NCI-H1417 (cell line): ENCODE measurements around the gene SMARCB1.

ENCODE experiments used
- DNase-seq, 3 experiments: peaks; one replicate each; lab custom pipeline; 2025; lab: John Stamatoyannopoulos, UW

The SMARCB1 gene

DNA sequence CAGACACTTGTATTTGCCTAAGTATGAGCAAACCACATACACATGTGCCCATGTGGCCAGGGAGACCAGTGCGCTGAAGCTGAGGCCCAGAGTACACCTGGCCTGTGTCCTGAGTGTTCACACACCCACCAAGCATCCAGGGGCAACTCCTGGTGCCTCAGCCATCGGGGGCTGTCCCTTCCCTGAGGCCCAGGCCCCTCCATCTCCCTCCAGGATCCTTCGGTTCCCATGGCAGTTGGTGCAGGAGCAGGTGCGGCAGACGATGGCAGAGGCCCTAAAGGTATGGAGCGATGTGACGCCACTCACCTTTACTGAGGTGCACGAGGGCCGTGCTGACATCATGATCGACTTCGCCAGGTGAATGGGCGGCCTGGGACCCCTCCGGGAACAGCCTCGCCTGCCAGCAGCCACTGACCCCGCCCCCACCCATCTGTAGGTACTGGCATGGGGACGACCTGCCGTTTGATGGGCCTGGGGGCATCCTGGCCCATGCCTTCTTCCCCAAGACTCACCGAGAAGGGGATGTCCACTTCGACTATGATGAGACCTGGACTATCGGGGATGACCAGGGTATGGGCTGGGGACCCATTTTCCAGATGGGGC lies 6.5 kb upstream of the SMARCB1 start:
- no peak for DNase-seq

DNA sequence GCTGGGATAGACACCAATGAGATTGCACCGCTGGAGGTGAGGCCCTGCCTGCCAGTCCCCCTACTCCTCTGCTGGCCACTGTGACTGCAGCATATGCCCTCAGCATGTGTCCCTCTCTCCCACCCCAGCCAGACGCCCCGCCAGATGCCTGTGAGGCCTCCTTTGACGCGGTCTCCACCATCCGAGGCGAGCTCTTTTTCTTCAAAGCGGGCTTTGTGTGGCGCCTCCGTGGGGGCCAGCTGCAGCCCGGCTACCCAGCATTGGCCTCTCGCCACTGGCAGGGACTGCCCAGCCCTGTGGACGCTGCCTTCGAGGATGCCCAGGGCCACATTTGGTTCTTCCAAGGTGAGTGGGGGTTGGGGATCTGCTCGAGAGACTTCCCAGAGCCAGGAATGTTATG lies 5.7 kb upstream of the SMARCB1 start:
- DNase-seq, result no peak

GRCh38 chr22:23781511-23782183 lies 5.1 kb upstream of the SMARCB1 start:
- no peak for DNase-seq

- DNase-seq, result no peak
These were observed 4.5 kb upstream of the SMARCB1 start for GRCh38 chr22:23782252-23782651.

DNA sequence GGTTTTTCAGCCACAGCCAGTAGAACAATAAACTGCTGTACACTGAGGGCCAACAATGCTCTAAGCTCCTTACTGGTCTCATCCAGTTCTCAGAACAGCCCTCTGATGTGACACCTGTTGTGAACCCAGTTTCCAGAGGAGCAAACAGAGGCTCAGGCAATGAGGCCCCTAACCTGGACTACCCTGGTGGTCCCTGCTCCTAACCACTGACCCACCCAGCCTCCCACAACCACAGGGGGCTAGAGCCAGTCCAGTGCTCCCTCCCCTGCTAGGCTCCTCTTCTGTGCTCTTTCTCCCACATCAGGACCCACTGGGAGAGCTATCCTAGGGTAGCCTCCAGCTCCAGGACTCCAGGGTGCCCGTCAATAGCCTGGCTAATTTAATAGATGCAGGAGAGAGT lies 4.1 kb upstream of the SMARCB1 start:
- DNase-seq, result no peak

- DNase-seq, result no peak
These were observed 3.3 kb upstream of the SMARCB1 start for GRCh38 chr22:23783265-23784150.

GRCh38 chr22:23784215-23784732 lies 2.5 kb upstream of the SMARCB1 start:
- DNase-seq, result no peak

GRCh38 chr22:23786261-23786710 lies 480 bp upstream of the SMARCB1 start:
- no peak for DNase-seq

DNA sequence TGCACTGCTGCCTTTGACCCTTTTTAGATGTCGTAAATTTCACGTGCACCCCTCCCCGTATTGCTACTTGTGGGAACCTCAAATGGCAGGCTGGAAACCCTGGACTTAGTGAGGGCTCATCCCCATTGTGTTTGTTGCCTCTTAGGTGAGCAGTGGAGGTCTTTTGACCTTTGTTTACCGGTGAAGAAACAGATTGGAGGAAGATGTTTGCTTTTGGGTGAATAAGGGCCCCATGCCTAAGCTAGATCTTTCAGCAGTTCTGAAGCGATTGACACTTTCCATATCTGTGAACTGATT lies 782 bp downstream of the SMARCB1 start:
- no peak for DNase-seq

DNA sequence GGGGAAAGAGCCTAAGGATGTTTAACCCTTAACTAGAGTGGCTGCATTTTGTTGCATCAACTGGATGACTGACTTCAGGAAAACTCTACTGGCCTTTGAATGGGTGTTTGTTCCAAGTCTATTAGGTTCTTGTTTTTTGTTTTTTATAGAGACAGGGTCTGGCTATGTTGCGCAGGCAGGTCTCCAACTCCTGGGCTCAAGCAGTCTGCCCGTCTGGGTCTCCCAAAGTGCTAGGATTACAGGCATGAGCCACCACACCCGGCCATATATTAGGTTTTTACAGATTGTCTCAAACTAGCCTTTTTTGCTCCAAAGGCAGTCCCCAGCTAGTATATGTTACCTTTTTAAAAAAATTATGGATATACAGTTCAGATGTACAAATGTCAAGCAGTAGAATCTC lies 1.1 kb downstream of the SMARCB1 start:
- no peak for DNase-seq

- DNase-seq, result peak in 2 of 3 experiments; percentile 0 to 56
These were observed 2.4 kb downstream of the SMARCB1 start for GRCh38 chr22:23789121-23789520.

DNA sequence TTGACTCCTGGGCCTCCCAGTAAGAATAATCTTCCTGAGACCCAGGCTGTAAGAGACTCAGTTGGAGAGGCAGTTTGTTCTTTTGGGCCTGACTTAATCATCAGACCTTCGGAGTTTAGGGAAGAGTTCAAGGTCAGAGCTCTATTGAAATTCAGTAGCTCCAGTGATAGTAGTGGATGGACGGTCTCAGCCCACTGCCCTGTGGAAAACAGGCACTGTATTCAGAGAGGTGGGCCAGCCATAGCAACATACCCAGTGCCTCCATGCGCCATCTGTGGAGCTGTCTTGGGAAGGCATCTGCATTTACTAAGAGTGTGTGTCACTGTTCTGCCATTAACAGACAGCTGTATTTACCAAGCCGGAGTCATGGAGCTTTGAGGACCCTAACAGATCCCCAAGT lies 2.9 kb downstream of the SMARCB1 start:
- DNase-seq, result peak in 2 of 3 experiments; percentile 1 to 32

DNA sequence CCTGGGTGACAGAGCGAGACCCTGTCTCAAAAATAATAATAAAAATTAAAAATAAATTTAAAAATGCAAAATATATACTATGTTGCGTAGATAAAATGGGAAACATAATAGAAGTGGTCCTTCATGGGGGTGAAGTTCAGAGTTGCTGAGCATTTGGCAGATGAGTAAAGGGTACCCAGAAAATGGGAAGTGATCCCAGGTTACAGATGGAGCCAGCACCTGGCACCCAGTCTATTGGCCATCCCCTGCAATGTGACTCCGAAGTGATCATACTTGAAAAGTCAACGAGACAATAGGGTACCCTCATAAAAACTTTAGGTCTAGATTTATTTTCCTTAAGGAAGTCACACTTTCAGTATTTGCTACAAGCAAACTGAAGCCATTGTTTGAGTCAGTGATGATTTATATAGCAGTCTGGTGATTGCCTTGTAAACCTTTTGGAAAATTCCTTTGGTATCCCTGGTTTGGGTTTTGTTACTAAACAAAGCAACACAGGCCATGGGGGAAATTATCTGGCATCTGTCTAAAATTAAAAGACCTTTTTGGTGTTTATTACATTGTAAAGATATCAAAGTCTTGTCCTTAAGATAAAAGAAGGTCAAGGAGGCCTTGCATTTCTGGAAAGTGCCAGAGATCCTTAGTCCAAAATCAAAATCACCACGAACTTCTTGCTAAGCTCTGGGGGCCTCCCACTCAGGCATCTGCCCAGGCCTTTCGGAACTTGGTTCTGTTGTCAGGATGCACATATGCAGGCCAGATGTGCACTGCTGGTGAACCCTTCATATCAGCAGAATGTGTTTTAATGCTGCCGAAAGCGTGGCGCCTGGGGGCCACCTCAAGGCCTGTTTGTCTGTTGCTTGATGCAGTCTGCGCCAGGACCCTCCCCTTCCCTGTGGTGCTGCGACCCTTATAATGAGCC lies 4.3 kb downstream of the SMARCB1 start:
- DNase-seq, result no peak

DNA sequence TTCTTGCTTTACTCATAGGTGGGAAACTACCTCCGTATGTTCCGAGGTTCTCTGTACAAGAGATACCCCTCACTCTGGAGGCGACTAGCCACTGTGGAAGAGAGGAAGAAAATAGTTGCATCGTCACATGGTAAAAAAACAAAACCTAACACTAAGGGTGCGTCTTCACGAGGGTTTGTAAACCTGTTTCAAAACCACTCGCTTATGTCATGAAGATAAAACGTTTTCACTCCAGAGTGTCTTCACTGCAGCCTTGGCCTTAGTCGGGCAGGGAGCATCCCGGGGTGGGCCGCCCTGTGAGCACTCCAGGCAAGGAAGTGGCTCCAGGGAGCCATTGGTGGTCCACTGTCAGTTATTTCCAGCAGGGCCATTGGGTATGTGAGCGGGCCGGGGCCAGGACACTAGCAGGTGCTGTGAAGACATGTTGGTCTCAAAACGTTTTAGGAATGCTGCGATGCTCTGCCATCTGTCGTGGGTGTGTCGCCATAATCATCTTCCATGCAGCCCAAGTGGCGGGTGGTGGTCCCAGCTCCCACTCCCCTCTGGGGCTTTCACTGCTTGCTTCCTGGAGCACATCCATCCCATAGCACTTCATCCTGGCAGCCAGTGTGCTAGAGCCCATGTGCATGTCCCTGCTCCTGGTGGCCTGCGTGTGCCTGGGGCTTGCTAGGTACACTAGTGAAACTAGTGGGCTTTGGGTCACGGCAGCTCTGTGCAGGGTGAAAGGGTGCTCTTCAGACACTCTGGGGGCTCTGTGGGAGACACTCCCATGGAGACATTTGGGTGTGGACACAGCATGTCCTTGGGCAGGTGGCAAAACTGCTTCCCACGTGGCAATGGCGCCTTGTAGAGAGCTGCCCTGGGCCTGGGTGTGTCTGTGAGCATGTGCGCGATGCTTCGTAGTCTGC lies 5.2 kb downstream of the SMARCB1 start:
- no peak for DNase-seq

DNA sequence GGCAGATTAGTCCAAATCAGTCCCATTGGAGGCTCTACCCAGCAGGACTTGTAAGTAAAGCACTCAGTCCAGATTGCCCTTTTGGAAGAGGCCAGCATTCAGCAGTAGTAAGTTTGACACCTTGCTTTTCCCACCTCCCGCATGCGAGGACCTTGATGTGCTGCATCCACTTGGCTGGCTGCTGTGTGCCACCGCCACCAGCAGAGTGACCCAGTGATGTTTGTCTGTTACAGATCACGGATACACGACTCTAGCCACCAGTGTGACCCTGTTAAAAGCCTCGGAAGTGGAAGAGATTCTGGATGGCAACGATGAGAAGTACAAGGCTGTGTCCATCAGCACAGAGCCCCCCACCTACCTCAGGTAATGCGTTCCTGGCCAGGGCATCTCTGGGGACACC lies 6.6 kb downstream of the SMARCB1 start:
- no peak for DNase-seq

DNA sequence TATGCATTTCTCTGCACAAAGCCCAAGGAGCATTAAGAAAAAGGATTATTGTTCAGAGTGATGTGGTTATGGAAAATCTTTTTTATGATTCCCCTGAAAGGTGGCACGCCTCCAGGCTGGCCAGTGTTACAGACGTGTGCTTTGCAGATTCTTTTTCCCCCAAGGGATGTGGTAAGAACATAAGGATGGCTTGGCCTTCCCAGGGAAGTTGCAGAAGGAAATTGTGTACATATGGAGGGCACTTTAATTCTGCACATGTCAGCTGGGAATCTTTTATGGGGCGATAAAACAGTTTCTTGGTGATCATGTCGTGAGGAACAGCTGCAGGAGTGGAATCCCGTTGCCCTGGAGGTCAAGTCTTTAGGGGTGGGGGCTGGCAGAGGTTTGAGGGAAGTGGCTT lies 9.7 kb downstream of the SMARCB1 start:
- DNase-seq, result no peak

GRCh38 chr22:23800297-23801237 lies 13.8 kb downstream of the SMARCB1 start:
- DNase-seq, result no peak

DNA sequence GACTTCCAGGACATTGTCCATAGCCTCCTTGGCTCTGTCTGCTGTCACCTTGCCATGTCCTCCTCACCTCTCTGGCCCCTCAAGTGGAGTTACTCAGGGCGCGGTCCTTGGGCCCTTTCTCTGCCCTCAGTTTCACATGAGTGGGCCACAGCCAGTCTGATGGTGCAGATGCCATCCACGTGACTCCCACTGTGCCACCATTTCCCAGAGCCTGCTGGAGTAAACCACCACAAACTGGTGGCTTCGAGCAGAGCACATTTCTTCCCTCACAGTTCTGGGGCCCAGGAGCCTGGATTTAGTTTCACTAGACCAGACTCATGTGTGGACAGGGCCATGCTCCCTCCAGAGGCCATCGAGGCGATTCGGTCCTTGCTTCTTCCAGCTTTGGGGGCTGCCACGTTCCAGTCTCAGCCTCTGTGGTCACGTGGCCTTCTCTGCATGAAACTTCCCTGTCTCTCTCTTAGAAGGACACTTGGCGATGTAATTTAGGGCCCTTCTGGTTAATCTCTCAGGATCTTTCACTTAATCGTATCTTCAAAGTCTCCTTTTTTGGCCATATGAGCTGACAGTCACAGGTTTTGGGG lies 14.6 kb downstream of the SMARCB1 start:
- DNase-seq, result no peak

DNA sequence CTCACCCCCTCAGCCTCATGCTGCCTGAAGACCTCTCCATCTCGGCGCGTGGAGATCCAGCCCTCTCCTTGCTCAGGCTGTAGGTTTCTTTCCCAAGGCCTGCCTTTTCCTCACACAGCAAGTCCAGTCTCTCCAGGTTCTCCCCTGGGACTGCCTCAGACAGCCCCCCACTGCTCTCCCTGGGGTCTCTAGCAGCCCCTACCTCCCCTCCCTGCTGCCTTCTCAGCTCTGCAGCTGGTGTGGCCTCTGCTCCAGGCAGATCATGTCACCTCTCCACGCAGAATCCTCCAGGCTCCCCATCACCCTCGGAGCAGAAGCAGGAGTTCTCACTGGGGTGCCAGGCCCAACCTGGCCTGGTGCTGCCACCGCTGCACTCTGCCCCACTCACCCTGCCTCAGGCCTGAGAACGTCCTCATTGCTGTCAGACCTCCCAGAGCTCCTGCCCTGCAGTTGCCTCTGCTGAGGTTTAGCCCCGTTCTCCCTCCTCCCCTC lies 15.2 kb downstream of the SMARCB1 start:
- DNase-seq, result no peak
